ENCODE measurements around the gene GPC5.

- TF ChIP-seq CTCF (IDR thresholded peaks at IDR 0.05; ENCODE audit: low read depth, low read length): no peak
- TF ChIP-seq EZH2phosphoT487 (IDR thresholded peaks at IDR 0.05; ENCODE audit: low read depth): no peak
These were observed 29.6 kb upstream of the GPC5 start for GRCh38 chr13:91368676-91369440.

Data from OCI-LY3 (cell line).